ENCODE data around the gene CDRT15. TPM values are rescaled to one million over a fixed set of nuclear protein-coding genes. Genes with fewer than 3 reads are reported as not detected.
"Not testable (repeated sequence)": the region's sequence is repeated elsewhere in the genome, so short reads cannot be mapped to it uniquely, and the experiment has no call there.

CDRT15 gene
- total RNA-seq, 1 experiment from 2014 or later = not detected

DNA sequence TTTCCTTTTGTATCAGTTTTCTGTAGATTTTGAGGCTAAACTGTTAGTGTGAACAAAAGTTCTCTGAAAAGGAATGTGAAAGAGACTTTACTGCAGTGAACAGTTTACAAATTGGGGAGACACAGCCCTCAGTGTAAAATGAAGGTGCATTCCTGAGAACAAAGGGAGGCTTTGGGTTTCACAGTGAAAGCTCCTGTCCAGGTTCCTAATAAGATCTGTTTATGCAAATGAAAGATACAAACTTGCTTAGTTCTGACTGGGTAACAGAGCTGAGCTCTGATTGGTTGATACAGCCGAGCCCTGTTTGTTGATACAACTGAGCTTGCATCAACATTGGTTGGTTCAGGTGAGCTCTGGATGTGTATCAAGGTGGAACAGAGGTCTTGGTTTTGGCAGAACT lies 8.3 kb upstream of the CDRT15 start:
- Histone ChIP-seq H3K4ac (ENCODE audit: low read depth, low read length) (no peak overlapping the region), H3K27me3 (ENCODE audit: insufficient read depth, low read length) (no peaks in the 10 kb centered on the region), H4K5ac (ENCODE audit: insufficient read length, low read depth, low read length) (no peak overlapping the region), H2BK15ac (ENCODE audit: low read depth, low read length) (no peak overlapping the region), H3T11ph (ENCODE audit: low read length) (no peak overlapping the region), H3K23me2 (ENCODE audit: insufficient read length, low read depth, low read length, poor library complexity, severe bottlenecking) (no peaks in the 10 kb centered on the region), H3K4me1 (ENCODE audit: insufficient read depth, low read length) (no peaks in the 10 kb centered on the region), H4K8ac (replicated peaks; ENCODE audit: insufficient read length, low read depth, low read length) (no peak overlapping the region), H4K20me1 (ENCODE audit: control insufficient read depth, insufficient read depth, insufficient read length) (no peaks in the 10 kb centered on the region), H3K79me1 (ENCODE audit: insufficient read depth, low read depth, low read length, poor library complexity, severe bottlenecking) (no peaks in the 10 kb centered on the region), H3K9me3 (ENCODE audit: control insufficient read depth, low read depth, low read length) (no peaks in the 10 kb centered on the region), H2BK12ac (ENCODE audit: insufficient read length, low read depth, low read length) (no peak overlapping the region), H3K9ac (ENCODE audit: extremely low read depth, insufficient read length, low read length) (no peak overlapping the region), H2BK20ac (ENCODE audit: low read depth, low read length, poor library complexity, severe bottlenecking) (no peak overlapping the region), H2BK5ac (ENCODE audit: insufficient read length, low read length) (no peak overlapping the region), H2AFZ (ENCODE audit: low read length) (no peak overlapping the region), H3K79me2 (ENCODE audit: insufficient read depth, low read length) (no peaks in the 10 kb centered on the region), H3K4me2 (ENCODE audit: insufficient read depth, insufficient read length, low read length) (no peak overlapping the region), H2AK5ac (ENCODE audit: insufficient read length, low read length) (no peak overlapping the region), H3K27ac (ENCODE audit: insufficient read length, low read depth, low read length) (no peak overlapping the region), H3K14ac (ENCODE audit: insufficient read depth, low read length) (no peak overlapping the region), H3K18ac (ENCODE audit: insufficient read length, low read depth, low read length) (no peak overlapping the region), H3K56ac (ENCODE audit: insufficient read length, low read depth, low read length) (no peak overlapping the region), H3K23ac (ENCODE audit: insufficient read length, low read depth, low read length) (no peak overlapping the region), H2BK120ac (ENCODE audit: low read depth, low read length, poor library complexity, severe bottlenecking) (no peak overlapping the region), H4K91ac (ENCODE audit: insufficient read length, low read depth, low read length) (no peak overlapping the region)
- no peak overlapping the region for H3K4me3 Mint-ChIP-seq
- TF ChIP-seq, protein P1, sequence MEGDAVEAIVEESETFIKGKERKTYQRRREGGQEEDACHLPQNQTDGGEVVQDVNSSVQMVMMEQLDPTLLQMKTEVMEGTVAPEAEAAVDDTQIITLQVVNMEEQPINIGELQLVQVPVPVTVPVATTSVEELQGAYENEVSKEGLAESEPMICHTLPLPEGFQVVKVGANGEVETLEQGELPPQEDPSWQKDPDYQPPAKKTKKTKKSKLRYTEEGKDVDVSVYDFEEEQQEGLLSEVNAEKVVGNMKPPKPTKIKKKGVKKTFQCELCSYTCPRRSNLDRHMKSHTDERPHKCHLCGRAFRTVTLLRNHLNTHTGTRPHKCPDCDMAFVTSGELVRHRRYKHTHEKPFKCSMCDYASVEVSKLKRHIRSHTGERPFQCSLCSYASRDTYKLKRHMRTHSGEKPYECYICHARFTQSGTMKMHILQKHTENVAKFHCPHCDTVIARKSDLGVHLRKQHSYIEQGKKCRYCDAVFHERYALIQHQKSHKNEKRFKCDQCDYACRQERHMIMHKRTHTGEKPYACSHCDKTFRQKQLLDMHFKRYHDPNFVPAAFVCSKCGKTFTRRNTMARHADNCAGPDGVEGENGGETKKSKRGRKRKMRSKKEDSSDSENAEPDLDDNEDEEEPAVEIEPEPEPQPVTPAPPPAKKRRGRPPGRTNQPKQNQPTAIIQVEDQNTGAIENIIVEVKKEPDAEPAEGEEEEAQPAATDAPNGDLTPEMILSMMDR (conservative IDR thresholded peaks at IDR 0.05) = no peak
- no peak for DNase-seq
- H3K27ac Mint-ChIP-seq = peak overlapping the region in 1 of 3 experiments; percentile 48; a peak in 1 of 7 replicates
- H3K9me3 Mint-ChIP-seq = peaks cover 0 to 2% of the 10 kb centered on the region in 2 experiments; a peak in 1 of 5 replicates
- no peaks in the 10 kb centered on the region for H3K36me3 Mint-ChIP-seq (ENCODE audit: insufficient read depth in 1 of 3, low read depth in 3 of 3)
- no CpG with 5 or more reads among the region's 1 CpG for WGBS (ENCODE audit: extremely low coverage, insufficient read length, low lambda C conversion rate)
- peaks cover 6 to 7% of the 10 kb centered on the region in 2 experiments for H3K4me1 Mint-ChIP-seq
- H3K27me3 Mint-ChIP-seq (ENCODE audit: low read depth) = no peaks in the 10 kb centered on the region

DNA sequence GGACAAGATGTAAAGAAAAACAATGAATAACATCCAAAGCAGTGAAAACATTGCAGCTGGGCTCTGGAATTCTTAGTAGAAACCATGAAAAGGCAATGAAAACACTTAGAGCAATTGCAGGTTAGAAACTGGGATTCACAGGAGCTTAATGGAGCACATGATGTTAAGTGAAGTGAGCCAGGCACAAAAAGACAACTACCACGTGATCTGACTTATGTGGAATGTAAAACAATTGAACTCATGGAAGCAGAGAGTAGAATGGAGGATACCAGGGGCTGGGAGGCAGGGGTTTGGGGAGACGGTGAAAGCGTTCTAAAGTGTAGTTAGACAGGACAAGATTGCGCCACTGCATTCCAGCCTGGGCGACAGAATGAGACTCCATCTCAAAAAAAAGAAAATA lies 2.6 kb upstream of the CDRT15 start:
- H2AFZ ChIP-seq (ENCODE audit: low read length); H3K4me2 ChIP-seq (ENCODE audit: insufficient read depth, insufficient read length, low read length); H2BK12ac ChIP-seq (ENCODE audit: insufficient read length, low read depth, low read length); H3K27ac Mint-ChIP-seq; H3K9ac ChIP-seq (ENCODE audit: extremely low read depth, insufficient read length, low read length); H3K27me3 ChIP-seq (ENCODE audit: insufficient read depth, low read length); H3K14ac ChIP-seq (ENCODE audit: insufficient read depth, low read length); H3T11ph ChIP-seq (ENCODE audit: low read length); H3K36me3 Mint-ChIP-seq (ENCODE audit: insufficient read depth in 1 of 3, low read depth in 3 of 3); H3K4me1 Mint-ChIP-seq; H4K20me1 ChIP-seq (ENCODE audit: control insufficient read depth, insufficient read depth, insufficient read length); H4K5ac ChIP-seq (ENCODE audit: insufficient read length, low read depth, low read length); H3K79me2 ChIP-seq (ENCODE audit: insufficient read depth, low read length); H3K56ac ChIP-seq (ENCODE audit: insufficient read length, low read depth, low read length); H2BK20ac ChIP-seq (ENCODE audit: low read depth, low read length, poor library complexity, severe bottlenecking); H3K23ac ChIP-seq (ENCODE audit: insufficient read length, low read depth, low read length); H4K8ac ChIP-seq (replicated peaks; ENCODE audit: insufficient read length, low read depth, low read length); H3K27me3 Mint-ChIP-seq (ENCODE audit: low read depth); H3K4ac ChIP-seq (ENCODE audit: low read depth, low read length); H2BK5ac ChIP-seq (ENCODE audit: insufficient read length, low read length); H3K79me1 ChIP-seq (ENCODE audit: insufficient read depth, low read depth, low read length, poor library complexity, severe bottlenecking); H3K4me3 Mint-ChIP-seq; H3K27ac ChIP-seq (ENCODE audit: insufficient read length, low read depth, low read length); H2BK120ac ChIP-seq (ENCODE audit: low read depth, low read length, poor library complexity, severe bottlenecking); H2BK15ac ChIP-seq (ENCODE audit: low read depth, low read length); H3K18ac ChIP-seq (ENCODE audit: insufficient read length, low read depth, low read length); H3K9me3 ChIP-seq (ENCODE audit: control insufficient read depth, low read depth, low read length); H3K4me1 ChIP-seq (ENCODE audit: insufficient read depth, low read length); H4K91ac ChIP-seq (ENCODE audit: insufficient read length, low read depth, low read length); H2AK5ac ChIP-seq (ENCODE audit: insufficient read length, low read length); DNase-seq; H3K23me2 ChIP-seq (ENCODE audit: insufficient read length, low read depth, low read length, poor library complexity, severe bottlenecking); H3K9me3 Mint-ChIP-seq: not testable (repeated sequence)
- no CpG with 5 or more reads among the region's 5 CpGs for WGBS (ENCODE audit: extremely low coverage, insufficient read length, low lambda C conversion rate)

Data from H9 (cell line).